ENCODE results near the gene FAM174C.

Gene FAM174C

GRCh38 chr19:1282588-1283206 lies 7.4 kb downstream of the FAM174C start:
- Histone ChIP-seq H3K4me3 (ENCODE audit: low read length in 2 of 2) (no peak overlapping the region), H3K27ac (ENCODE audit: low read depth in 2 of 2, low read length in 2 of 2) (peak overlapping the region; percentile 94 to 97), H3K27me3 (ENCODE audit: control insufficient read depth in 2 of 2, insufficient read depth in 2 of 2, low read length in 2 of 2) (peaks cover 2 to 8% of the 10 kb centered on the region in 2 donors), H3K9me3 (ENCODE audit: control insufficient read depth in 2 of 2, low read length in 2 of 2) (no peaks in the 10 kb centered on the region), H3K4me1 (ENCODE audit: control insufficient read depth in 2 of 2, insufficient read depth in 2 of 2, low read length in 2 of 2) (peaks cover 27 to 47% of the 10 kb centered on the region in 2 donors), H3K36me3 (ENCODE audit: control insufficient read depth in 2 of 2, insufficient read depth in 2 of 2, low read length in 2 of 2) (peaks cover 8 to 10% of the 10 kb centered on the region in 2 donors), H3K9ac (ENCODE audit: low read depth in 1 of 2, low read length in 2 of 2) (peak overlapping the region in 1 of 2 donors; percentile 80)

GRCh38 chr19:1283207-1283916 lies 8.0 kb downstream of the FAM174C start:
- Histone ChIP-seq H3K27ac (ENCODE audit: low read depth in 2 of 2, low read length in 2 of 2) (peak overlapping the region; percentile 94 to 97), H3K4me3 (ENCODE audit: low read length in 2 of 2) (peak overlapping the region; percentile 26 to 42), H3K27me3 (ENCODE audit: control insufficient read depth in 2 of 2, insufficient read depth in 2 of 2, low read length in 2 of 2) (peaks cover 4 to 8% of the 10 kb centered on the region in 2 donors), H3K4me1 (ENCODE audit: control insufficient read depth in 2 of 2, insufficient read depth in 2 of 2, low read length in 2 of 2) (peaks cover 32 to 50% of the 10 kb centered on the region in 2 donors), H3K36me3 (ENCODE audit: control insufficient read depth in 2 of 2, insufficient read depth in 2 of 2, low read length in 2 of 2) (peaks cover 8 to 10% of the 10 kb centered on the region in 2 donors), H3K9me3 (ENCODE audit: control insufficient read depth in 2 of 2, low read length in 2 of 2) (no peaks in the 10 kb centered on the region), H3K9ac (ENCODE audit: low read depth in 1 of 2, low read length in 2 of 2) (peak overlapping the region; percentile 68 to 80)

- Histone ChIP-seq H3K9me3 (ENCODE audit: control insufficient read depth in 2 of 2, low read length in 2 of 2) (no peaks in the 10 kb centered on the region), H3K27me3 (ENCODE audit: control insufficient read depth in 2 of 2, insufficient read depth in 2 of 2, low read length in 2 of 2) (peaks cover 4 to 9% of the 10 kb centered on the region in 2 donors), H3K9ac (ENCODE audit: low read depth in 1 of 2, low read length in 2 of 2) (peak overlapping the region; percentile 68 to 80), H3K36me3 (ENCODE audit: control insufficient read depth in 2 of 2, insufficient read depth in 2 of 2, low read length in 2 of 2) (peaks cover 6 to 7% of the 10 kb centered on the region in 2 donors), H3K4me1 (ENCODE audit: control insufficient read depth in 2 of 2, insufficient read depth in 2 of 2, low read length in 2 of 2) (peaks cover 32 to 49% of the 10 kb centered on the region in 2 donors), H3K27ac (ENCODE audit: low read depth in 2 of 2, low read length in 2 of 2) (peak overlapping the region; percentile 94 to 97), H3K4me3 (ENCODE audit: low read length in 2 of 2) (peak overlapping the region; percentile 26 to 42)
Measured at GRCh38 chr19:1283917-1284292, 8.6 kb downstream of the FAM174C start.

- H3K27ac ChIP-seq (ENCODE audit: low read depth in 2 of 2, low read length in 2 of 2), result peak overlapping the region; percentile 94 to 97
- H3K4me1 ChIP-seq (ENCODE audit: control insufficient read depth in 2 of 2, insufficient read depth in 2 of 2, low read length in 2 of 2), result peaks cover 32 to 49% of the 10 kb centered on the region in 2 donors
- H3K36me3 ChIP-seq (ENCODE audit: control insufficient read depth in 2 of 2, insufficient read depth in 2 of 2, low read length in 2 of 2), result peaks cover 1 to 2% of the 10 kb centered on the region in 2 donors
- peak overlapping the region in 1 of 2 donors; percentile 42 for H3K4me3 ChIP-seq (ENCODE audit: low read length in 2 of 2)
- H3K9ac ChIP-seq (ENCODE audit: low read depth in 1 of 2, low read length in 2 of 2), result peak overlapping the region; percentile 68 to 80
- peaks cover 4 to 13% of the 10 kb centered on the region in 2 donors for H3K27me3 ChIP-seq (ENCODE audit: control insufficient read depth in 2 of 2, insufficient read depth in 2 of 2, low read length in 2 of 2)
- no peaks in the 10 kb centered on the region for H3K9me3 ChIP-seq (ENCODE audit: control insufficient read depth in 2 of 2, low read length in 2 of 2)
Measured at GRCh38 chr19:1284293-1284978, 9.1 kb downstream of the FAM174C start.

- peak overlapping the region; percentile 94 to 97 for H3K27ac ChIP-seq (ENCODE audit: low read depth in 2 of 2, low read length in 2 of 2)
- no peaks in the 10 kb centered on the region for H3K9me3 ChIP-seq (ENCODE audit: control insufficient read depth in 2 of 2, low read length in 2 of 2)
- peaks cover 4 to 13% of the 10 kb centered on the region in 2 donors for H3K27me3 ChIP-seq (ENCODE audit: control insufficient read depth in 2 of 2, insufficient read depth in 2 of 2, low read length in 2 of 2)
- H3K4me1 ChIP-seq (ENCODE audit: control insufficient read depth in 2 of 2, insufficient read depth in 2 of 2, low read length in 2 of 2), result peaks cover 32 to 44% of the 10 kb centered on the region in 2 donors
- H3K4me3 ChIP-seq (ENCODE audit: low read length in 2 of 2), result no peak overlapping the region
- no peaks in the 10 kb centered on the region for H3K36me3 ChIP-seq (ENCODE audit: control insufficient read depth in 2 of 2, insufficient read depth in 2 of 2, low read length in 2 of 2)
- peak overlapping the region; percentile 56 to 80 for H3K9ac ChIP-seq (ENCODE audit: low read depth in 1 of 2, low read length in 2 of 2)
Measured at GRCh38 chr19:1284979-1285736, 9.8 kb downstream of the FAM174C start.

- peaks cover 34 to 50% of the 10 kb centered on the region in 2 donors for H3K4me1 ChIP-seq (ENCODE audit: control insufficient read depth in 2 of 2, insufficient read depth in 2 of 2, low read length in 2 of 2)
- H3K4me3 ChIP-seq (ENCODE audit: low read length in 2 of 2), result peak within 1 kb of the TSS; percentile 69 to 72
- peak within 1 kb of the TSS; percentile 60 to 81 for H3K9ac ChIP-seq (ENCODE audit: low read depth in 1 of 2, low read length in 2 of 2)
- H3K9me3 ChIP-seq (ENCODE audit: control insufficient read depth in 2 of 2, low read length in 2 of 2), result no peaks in the 10 kb centered on the region
- no peaks in the 10 kb centered on the region for H3K36me3 ChIP-seq (ENCODE audit: control insufficient read depth in 2 of 2, insufficient read depth in 2 of 2, low read length in 2 of 2)
- H3K27ac ChIP-seq (ENCODE audit: low read depth in 2 of 2, low read length in 2 of 2), result peak within 1 kb of the TSS; percentile 94 to 97
- peaks cover 4 to 13% of the 10 kb centered on the region in 2 donors for H3K27me3 ChIP-seq (ENCODE audit: control insufficient read depth in 2 of 2, insufficient read depth in 2 of 2, low read length in 2 of 2)
Measured at GRCh38 chr19:1285737-1286360, 10.5 kb downstream of the FAM174C start, which contains the start of gene EFNA2. TSS of gene EFNA2 (plus strand) at chr19:1285873. CDS start at chr19:1286169, 296 bp downstream.

GRCh38 chr19:1286487-1287353 lies 11.4 kb downstream of the FAM174C start:
- Histone ChIP-seq H3K36me3 (ENCODE audit: control insufficient read depth in 2 of 2, insufficient read depth in 2 of 2, low read length in 2 of 2) (no peaks in the 10 kb centered on the region), H3K27ac (ENCODE audit: low read depth in 2 of 2, low read length in 2 of 2) (peak overlapping the region; percentile 72 to 79), H3K27me3 (ENCODE audit: control insufficient read depth in 2 of 2, insufficient read depth in 2 of 2, low read length in 2 of 2) (peaks cover 4 to 13% of the 10 kb centered on the region in 2 donors), H3K9ac (ENCODE audit: low read depth in 1 of 2, low read length in 2 of 2) (peak overlapping the region; percentile 60 to 81), H3K4me1 (ENCODE audit: control insufficient read depth in 2 of 2, insufficient read depth in 2 of 2, low read length in 2 of 2) (peaks cover 41 to 59% of the 10 kb centered on the region in 2 donors), H3K4me3 (ENCODE audit: low read length in 2 of 2) (peak overlapping the region; percentile 69 to 72), H3K9me3 (ENCODE audit: control insufficient read depth in 2 of 2, low read length in 2 of 2) (no peaks in the 10 kb centered on the region)

- peak overlapping the region; percentile 14 to 81 for H3K9ac ChIP-seq (ENCODE audit: low read depth in 1 of 2, low read length in 2 of 2)
- H3K27ac ChIP-seq (ENCODE audit: low read depth in 2 of 2, low read length in 2 of 2), result peak overlapping the region; percentile 72 to 79
- no peaks in the 10 kb centered on the region for H3K9me3 ChIP-seq (ENCODE audit: control insufficient read depth in 2 of 2, low read length in 2 of 2)
- peaks cover 4 to 13% of the 10 kb centered on the region in 2 donors for H3K27me3 ChIP-seq (ENCODE audit: control insufficient read depth in 2 of 2, insufficient read depth in 2 of 2, low read length in 2 of 2)
- peak overlapping the region; percentile 69 to 72 for H3K4me3 ChIP-seq (ENCODE audit: low read length in 2 of 2)
- H3K4me1 ChIP-seq (ENCODE audit: control insufficient read depth in 2 of 2, insufficient read depth in 2 of 2, low read length in 2 of 2), result peaks cover 46 to 67% of the 10 kb centered on the region in 2 donors
- no peaks in the 10 kb centered on the region for H3K36me3 ChIP-seq (ENCODE audit: control insufficient read depth in 2 of 2, insufficient read depth in 2 of 2, low read length in 2 of 2)
Measured at GRCh38 chr19:1287354-1288225, 12.3 kb downstream of the FAM174C start.
